GM23248 (cell line): ENCODE data around the gene KRTAP8-1. TPM values are rescaled to one million over a fixed set of nuclear protein-coding genes. Genes with fewer than 3 reads are reported as not detected.

Experiments used
- DNase-seq: peaks from one replicate; pipeline ENCODE4 v3.0.0-alpha.2; 2015
- H2AFZ ChIP-seq: fragments of 200-600 bp; sonication (generic); 2 replicates; pipeline ENCODE4 v1.6.1; 2016; ENCODE audit warnings: antibody characterized with exemption
- H3F3A ChIP-seq: fragments of 200-600 bp; sonication (generic); 2 replicates; pipeline ENCODE4 v1.6.1; 2016; ENCODE audit warnings: mild to moderate bottlenecking, antibody characterized with exemption, mixed run types; ENCODE audit not compliant: insufficient read depth
- H3K27ac ChIP-seq: fragments of 200-600 bp; sonication (generic); 2 replicates; pipeline ENCODE4 v1.5.1; 2016; ENCODE audit warnings: mild to moderate bottlenecking
- H3K27me3 ChIP-seq: fragments of 200-600 bp; sonication (generic); replicated peaks from 2 replicates; pipeline ENCODE4 v1.6.1; 2016; ENCODE audit warnings: mild to moderate bottlenecking; ENCODE audit not compliant: insufficient read depth
- H3K36me3 ChIP-seq: fragments of 200-600 bp; sonication (generic); 2 replicates; pipeline ENCODE4 v1.6.1; 2016; ENCODE audit warnings: low read depth, mild to moderate bottlenecking
- H3K4me1 ChIP-seq: fragments of 200-600 bp; sonication (generic); 2 replicates; pipeline ENCODE4 v1.6.1; 2016; ENCODE audit warnings: mild to moderate bottlenecking; ENCODE audit not compliant: insufficient read depth
- H3K4me2 ChIP-seq: fragments of 200-600 bp; sonication (generic); one replicate; pipeline ENCODE4 v1.6.1; 2016; ENCODE audit warnings: mild to moderate bottlenecking; ENCODE audit not compliant: unreplicated experiment
- H3K4me3 ChIP-seq: fragments of 200-600 bp; sonication (generic); 2 replicates; pipeline ENCODE4 v1.5.1; 2016; ENCODE audit warnings: mild to moderate bottlenecking
- H3K79me2 ChIP-seq: fragments of 200-600 bp; sonication (generic); 2 replicates; pipeline ENCODE4 v1.6.1; 2016; ENCODE audit warnings: mild to moderate bottlenecking; ENCODE audit not compliant: insufficient read depth
- H3K9ac ChIP-seq: fragments of 200-600 bp; sonication (generic); 2 replicates; pipeline ENCODE4 v1.6.1; 2016; ENCODE audit warnings: mild to moderate bottlenecking
- H3K9me2 ChIP-seq: fragments of 200-600 bp; sonication (generic); 2 replicates; pipeline ENCODE4 v1.6.1; 2016; ENCODE audit warnings: mixed run types, mild to moderate bottlenecking, moderate library complexity; ENCODE audit not compliant: insufficient read depth
- H3K9me3 ChIP-seq: fragments of 200-600 bp; sonication (generic); one replicate; pipeline ENCODE4 v1.6.1; 2017; ENCODE audit warnings: low read depth
- H4K20me1 ChIP-seq: fragments of 200-600 bp; sonication (generic); 2 replicates; pipeline ENCODE4 v1.6.0; 2016; ENCODE audit not compliant: insufficient read depth
- EZH2 ChIP-seq: fragments of 200-600 bp; sonication (generic); IDR thresholded peaks from 2 replicates; pipeline ENCODE4 v1.6.1; 2018; ENCODE audit warnings: antibody characterized with exemption, mild to moderate bottlenecking; ENCODE audit not compliant: insufficient read depth, poor library complexity, severe bottlenecking
- EZH2phosphoT487 ChIP-seq: fragments of 200-600 bp; sonication (generic); IDR thresholded peaks from 2 replicates; pipeline ENCODE4 v1.6.1; 2018; ENCODE audit warnings: antibody characterized with exemption, moderate library complexity, mild to moderate bottlenecking, low read depth; ENCODE audit not compliant: insufficient read depth
- WGBS, 2 experiments: methylation state at CpG; one replicate each; pipeline ENCODE4 v1.1.6; 2015 to 2017; ENCODE audit warnings: low lambda C conversion rate in 2 of 2, low coverage in 1 of 2; ENCODE audit errors: missing lambda C conversion rate in 2 of 2; 5-methylcytosine and 5-hydroxymethylcytosine counted together
- in situ Hi-C: fragments of 300-500 bp; cut with MboI; formaldehyde crosslinking; loops from 2 replicates; pipeline ENCODE4 v1.15.0; 2020
- polyA plus RNA-seq: library from polyadenylated mRNA; unstranded; fragments of >200 nt; fragmentation: Nextera tagmentation; extraction: Ambion mirVana; gene quantifications from 2 replicates; pipeline ENCODE4 v1.2.1, GENCODE V29; 2016
- small RNA-seq: library from RNA; depleted of rRNA; stranded (forward); fragments of <200 nt; gene quantifications from one replicate; pipeline ENCODE3, GENCODE V24; 2014; ENCODE audit warnings: low read depth, low replicate concordance
- total RNA-seq: library from RNA; depleted of rRNA; stranded (reverse); fragments of >200 nt; shearing (Covaris generic); gene quantifications from 2 replicates; pipeline ENCODE4 v1.2.3, GENCODE V29; 2014; rRNA removed

The KRTAP8-1 gene
- total and polyA plus RNA-seq, 2 experiments from 2014 or later, result not detected

GRCh38 chr21:30800605-30801004 lies 12.5 kb downstream of the KRTAP8-1 start:
- in situ Hi-C loops, result no loop called here
- no peak for DNase-seq
- Histone ChIP-seq H3K79me2 (no peaks in the 10 kb centered on the region), H3K4me2 (no peak overlapping the region), H3K4me3 (no peak overlapping the region), H3K9me3 (no peaks in the 10 kb centered on the region), H3K27me3 (no peaks in the 10 kb centered on the region), H3K9ac (no peak overlapping the region), H2AFZ (no peak overlapping the region), H4K20me1 (no peaks in the 10 kb centered on the region), H3K9me2 (no peaks in the 10 kb centered on the region), H3K4me1 (no peaks in the 10 kb centered on the region), H3K36me3 (no peaks in the 10 kb centered on the region), H3F3A (no peaks in the 10 kb centered on the region), H3K27ac (no peak overlapping the region)
- WGBS, 2 experiments, result 15 to 23% methylated on average over 1 of the region's 1 CpG
- TF ChIP-seq EZH2phosphoT487 (no peak), EZH2 (no peak)

- Histone ChIP-seq H3K27ac (no peak overlapping the region), H3K27me3 (no peaks in the 10 kb centered on the region), H3K9me3 (no peaks in the 10 kb centered on the region), H3K4me1 (no peaks in the 10 kb centered on the region), H4K20me1 (no peaks in the 10 kb centered on the region), H3K4me2 (no peak overlapping the region), H3K9me2 (no peaks in the 10 kb centered on the region), H3K36me3 (no peaks in the 10 kb centered on the region), H3F3A (no peaks in the 10 kb centered on the region), H2AFZ (no peak overlapping the region), H3K9ac (no peak overlapping the region), H3K79me2 (no peaks in the 10 kb centered on the region), H3K4me3 (no peak overlapping the region)
- DNase-seq, result no peak
- in situ Hi-C loops, result no loop called here
- WGBS, 2 experiments, result 13 to 14% methylated on average over 2 of the region's 2 CpGs
- TF ChIP-seq EZH2phosphoT487, result no peak
- TF ChIP-seq EZH2, result no peak
Observed at GRCh38 chr21:30793581-30794314, 19.3 kb downstream of the KRTAP8-1 start.

GRCh38 chr21:30779249-30779648 lies 33.8 kb downstream of the KRTAP8-1 start:
- Histone ChIP-seq H3K4me2 (no peak overlapping the region), H4K20me1 (no peaks in the 10 kb centered on the region), H3F3A (no peaks in the 10 kb centered on the region), H3K4me3 (no peak overlapping the region), H3K36me3 (no peaks in the 10 kb centered on the region), H3K9ac (no peak overlapping the region), H2AFZ (no peak overlapping the region), H3K9me3 (no peaks in the 10 kb centered on the region), H3K27ac (no peak overlapping the region), H3K27me3 (no peaks in the 10 kb centered on the region), H3K9me2 (no peaks in the 10 kb centered on the region), H3K4me1 (no peaks in the 10 kb centered on the region), H3K79me2 (no peaks in the 10 kb centered on the region)
- no peak for TF ChIP-seq EZH2
- no peak for TF ChIP-seq EZH2phosphoT487
- in situ Hi-C loops, result no loop called here
- DNase-seq, result no peak
- 9 to 11% methylated on average over 1 of the region's 1 CpG for WGBS, 2 experiments

- H3K4me3 ChIP-seq, result no peak overlapping the region
- TF ChIP-seq EZH2phosphoT487, result no peak
- no peak for TF ChIP-seq EZH2
- no peaks in the 10 kb centered on the region for H3F3A ChIP-seq
- DNase-seq, result no peak
- 44 to 54% methylated on average over 4 of the region's 4 CpGs for WGBS, 2 experiments
- no peaks in the 10 kb centered on the region for H4K20me1 ChIP-seq
- peaks cover 2% of the 10 kb centered on the region for H3K9me3 ChIP-seq
- in situ Hi-C loops, result no loop called here
- no peak overlapping the region for H3K9ac ChIP-seq
- no peak overlapping the region for H3K4me2 ChIP-seq
- no peak overlapping the region for H2AFZ ChIP-seq
- H3K27me3 ChIP-seq, result no peaks in the 10 kb centered on the region
- H3K9me2 ChIP-seq, result no peaks in the 10 kb centered on the region
- no peaks in the 10 kb centered on the region for H3K36me3 ChIP-seq
- H3K27ac ChIP-seq, result no peak overlapping the region
- H3K4me1 ChIP-seq, result no peaks in the 10 kb centered on the region
- no peaks in the 10 kb centered on the region for H3K79me2 ChIP-seq
Observed at GRCh38 chr21:30769724-30770431, 43.2 kb downstream of the KRTAP8-1 start.

Small RNA genes lying within 50 kb of the gene (small RNA-seq; reads per million reads assigned to genes)
- gene AP000244.1, result not detected
- not detected for gene KRTAP8-2P
- gene KRTAP8-3P, result not detected

Other genes starting within 250 kb of the KRTAP8-1 start
- not detected in 2 replicates for gene KRTAP22-2, start 222.9 kb downstream of the KRTAP8-1 start, total RNA-seq
- not detected in 2 replicates for gene KRTAP22-2, start 222.9 kb downstream of the KRTAP8-1 start, polyA plus RNA-seq
- gene KRTAP6-3, start 220.8 kb downstream of the KRTAP8-1 start, total RNA-seq, result not detected in 2 replicates
- not detected in 2 replicates for gene KRTAP6-3, start 220.8 kb downstream of the KRTAP8-1 start, polyA plus RNA-seq
- gene KRTAP6-2, start 214.4 kb downstream of the KRTAP8-1 start, total RNA-seq, result not detected in 2 replicates
- gene KRTAP6-2, start 214.4 kb downstream of the KRTAP8-1 start, polyA plus RNA-seq, result not detected in 2 replicates
- gene KRTAP22-1, start 212.2 kb downstream of the KRTAP8-1 start, total RNA-seq, result not detected in 2 replicates
- gene KRTAP22-1, start 212.2 kb downstream of the KRTAP8-1 start, polyA plus RNA-seq, result not detected in 2 replicates
- not detected in 2 replicates for gene KRTAP6-1, start 199.3 kb downstream of the KRTAP8-1 start, total RNA-seq
- not detected in 2 replicates for gene KRTAP6-1, start 199.3 kb downstream of the KRTAP8-1 start, polyA plus RNA-seq
- not detected in 2 replicates for gene KRTAP20-1, start 196.8 kb downstream of the KRTAP8-1 start, total RNA-seq
- not detected in 2 replicates for gene KRTAP20-1, start 196.8 kb downstream of the KRTAP8-1 start, polyA plus RNA-seq
- gene KRTAP20-4, start 192.6 kb downstream of the KRTAP8-1 start, total RNA-seq, result not detected in 2 replicates
- gene KRTAP20-4, start 192.6 kb downstream of the KRTAP8-1 start, polyA plus RNA-seq, result not detected in 2 replicates
- gene KRTAP20-2, start 178.1 kb downstream of the KRTAP8-1 start, total RNA-seq, result not detected in 2 replicates
- gene KRTAP20-2, start 178.1 kb downstream of the KRTAP8-1 start, polyA plus RNA-seq, result not detected in 2 replicates
- not detected in 2 replicates for gene KRTAP20-3, start 170.4 kb downstream of the KRTAP8-1 start, total RNA-seq
- gene KRTAP20-3, start 170.4 kb downstream of the KRTAP8-1 start, polyA plus RNA-seq, result not detected in 2 replicates
- not detected in 2 replicates for gene KRTAP21-3, start 94.5 kb downstream of the KRTAP8-1 start, total RNA-seq
- gene KRTAP21-3, start 94.5 kb downstream of the KRTAP8-1 start, polyA plus RNA-seq, result not detected in 2 replicates
- gene KRTAP21-2, start 66.0 kb downstream of the KRTAP8-1 start, total RNA-seq, result not detected in 2 replicates
- gene KRTAP21-2, start 66.0 kb downstream of the KRTAP8-1 start, polyA plus RNA-seq, result not detected in 2 replicates
- gene KRTAP21-1, start 57.8 kb downstream of the KRTAP8-1 start, total RNA-seq, result not detected in 2 replicates
- gene KRTAP21-1, start 57.8 kb downstream of the KRTAP8-1 start, polyA plus RNA-seq, result not detected in 2 replicates
- gene KRTAP7-1, start 16.5 kb upstream of the KRTAP8-1 start, total RNA-seq, result not detected in 2 replicates
- gene KRTAP7-1, start 16.5 kb upstream of the KRTAP8-1 start, polyA plus RNA-seq, result not detected in 2 replicates
- not detected in 2 replicates for gene KRTAP11-1, start 68.3 kb upstream of the KRTAP8-1 start, total RNA-seq
- not detected in 2 replicates for gene KRTAP11-1, start 68.3 kb upstream of the KRTAP8-1 start, polyA plus RNA-seq
- not detected in 2 replicates for gene KRTAP19-8, start 225.2 kb upstream of the KRTAP8-1 start, total RNA-seq
- gene KRTAP19-8, start 225.2 kb upstream of the KRTAP8-1 start, polyA plus RNA-seq, result not detected in 2 replicates